Smooth muscle cell of the brain vasculature (primary cell): ENCODE measurements around the gene YTHDF1.
"Not testable (repeated sequence)": the region's sequence is repeated elsewhere in the genome, so short reads cannot be mapped to it uniquely, and the experiment has no call there.

Experiments
- DNase-seq: peaks from one replicate; pipeline ENCODE4 v3.0.0-alpha.2; 2012; ENCODE audit warnings: low read depth, low spot score

Gene YTHDF1

DNA sequence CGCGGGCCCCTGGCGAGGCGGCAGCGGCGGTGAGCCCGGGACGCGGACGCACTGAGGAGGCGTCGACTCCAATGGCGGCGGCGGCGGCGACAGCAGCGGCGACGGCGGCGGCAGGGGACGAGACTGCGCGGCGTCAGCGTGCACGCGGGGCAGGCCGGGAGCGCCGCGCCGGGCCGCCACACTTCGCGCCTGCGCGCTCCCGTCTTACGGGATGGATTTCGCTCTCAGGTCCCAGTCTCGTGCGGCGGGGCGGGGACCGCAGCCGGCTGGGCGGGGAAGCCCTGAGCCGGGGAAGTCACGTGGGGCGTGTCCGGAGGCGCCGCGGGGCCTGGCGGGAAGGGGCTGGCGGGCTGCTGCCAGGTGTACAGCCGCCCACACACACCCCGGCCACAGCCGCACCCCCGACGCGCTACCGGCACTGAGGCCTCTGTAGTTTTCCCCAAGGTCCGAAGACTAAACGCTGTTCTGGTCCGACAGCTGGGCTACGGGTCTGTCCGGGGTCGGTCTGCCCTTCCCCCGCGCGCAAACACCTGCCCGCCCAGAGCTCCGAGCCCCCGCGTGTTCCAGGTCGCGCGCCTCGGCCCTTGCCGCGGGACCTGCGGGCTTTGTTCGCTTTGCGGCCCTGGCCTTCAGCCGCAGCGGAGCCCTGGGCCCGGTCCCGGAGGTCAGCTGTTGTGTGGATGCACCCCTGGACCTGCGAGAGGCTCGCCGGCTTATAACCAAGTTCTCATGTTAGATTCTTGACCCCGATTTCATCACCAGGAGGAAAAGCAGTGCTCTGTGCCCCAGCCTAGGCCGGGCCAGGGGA, at the start of gene YTHDF1:
TSS of gene YTHDF1 (minus strand) at position 91 of the 808 bp plus-strand sequence. CDS start 239 bp downstream, outside the sequence.
- DNase-seq: peak; percentile 73

DNA sequence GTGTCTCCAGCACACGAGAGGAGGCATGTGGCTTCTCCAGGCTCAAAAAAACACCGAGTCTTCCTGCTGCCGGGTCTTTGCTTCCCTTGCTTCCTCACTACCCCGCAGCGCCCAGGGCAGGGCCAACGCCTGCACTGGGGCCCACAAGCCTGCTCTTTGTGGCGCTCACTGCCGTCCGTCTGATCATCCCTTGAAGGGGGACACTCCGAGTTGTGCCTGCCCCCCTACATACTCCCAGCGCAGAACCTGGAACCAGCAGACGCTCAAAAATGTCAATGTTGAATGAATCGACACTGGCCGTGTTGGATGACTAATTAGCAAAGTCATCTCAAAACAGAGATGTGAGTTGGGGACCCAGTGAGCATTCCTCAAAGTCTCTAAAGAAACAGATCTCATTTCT, 48.6 kb upstream of the YTHDF1 start:
- no peak for DNase-seq

DNA sequence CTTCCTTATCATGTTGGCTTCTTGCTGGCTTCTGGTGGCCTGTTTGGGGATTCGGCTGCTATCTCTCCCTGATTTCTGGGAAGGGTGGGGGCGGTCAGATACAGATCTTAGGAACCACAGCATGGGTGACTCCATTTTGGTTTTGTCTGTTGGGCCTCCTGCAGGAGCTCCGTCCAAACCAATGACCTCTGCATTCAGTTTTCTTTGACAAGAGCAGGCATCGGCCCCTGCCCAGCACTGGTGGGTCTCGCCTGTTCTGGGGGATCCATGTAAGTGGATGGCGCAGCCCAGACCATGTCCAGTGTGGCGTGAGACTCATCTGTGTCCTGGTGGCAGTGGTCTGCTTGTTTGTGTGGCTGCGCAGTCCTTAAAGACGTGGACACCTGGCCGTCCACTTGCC, 48.1 kb upstream of the YTHDF1 start:
- DNase-seq: no peak

DNA sequence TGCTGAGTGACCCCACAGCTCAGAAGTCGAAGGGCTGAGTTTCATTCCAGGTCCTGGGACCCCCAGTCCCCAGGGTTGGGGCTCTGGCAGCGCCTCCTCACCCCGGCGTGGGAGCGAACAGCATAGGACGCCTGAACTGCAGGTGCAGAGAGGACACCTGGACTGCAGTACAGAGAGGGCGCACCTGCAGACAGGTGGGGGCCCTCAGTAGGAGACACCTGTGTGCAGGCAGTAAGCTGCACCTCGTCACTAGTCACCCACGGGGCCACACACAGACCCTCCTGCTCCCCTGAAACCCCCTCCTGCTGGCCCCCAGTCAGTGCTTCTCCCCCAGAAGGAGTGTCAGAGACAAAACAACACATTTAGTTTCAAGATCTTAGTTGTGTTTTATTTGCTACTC, 46.9 kb upstream of the YTHDF1 start:
- no peak for DNase-seq

DNA sequence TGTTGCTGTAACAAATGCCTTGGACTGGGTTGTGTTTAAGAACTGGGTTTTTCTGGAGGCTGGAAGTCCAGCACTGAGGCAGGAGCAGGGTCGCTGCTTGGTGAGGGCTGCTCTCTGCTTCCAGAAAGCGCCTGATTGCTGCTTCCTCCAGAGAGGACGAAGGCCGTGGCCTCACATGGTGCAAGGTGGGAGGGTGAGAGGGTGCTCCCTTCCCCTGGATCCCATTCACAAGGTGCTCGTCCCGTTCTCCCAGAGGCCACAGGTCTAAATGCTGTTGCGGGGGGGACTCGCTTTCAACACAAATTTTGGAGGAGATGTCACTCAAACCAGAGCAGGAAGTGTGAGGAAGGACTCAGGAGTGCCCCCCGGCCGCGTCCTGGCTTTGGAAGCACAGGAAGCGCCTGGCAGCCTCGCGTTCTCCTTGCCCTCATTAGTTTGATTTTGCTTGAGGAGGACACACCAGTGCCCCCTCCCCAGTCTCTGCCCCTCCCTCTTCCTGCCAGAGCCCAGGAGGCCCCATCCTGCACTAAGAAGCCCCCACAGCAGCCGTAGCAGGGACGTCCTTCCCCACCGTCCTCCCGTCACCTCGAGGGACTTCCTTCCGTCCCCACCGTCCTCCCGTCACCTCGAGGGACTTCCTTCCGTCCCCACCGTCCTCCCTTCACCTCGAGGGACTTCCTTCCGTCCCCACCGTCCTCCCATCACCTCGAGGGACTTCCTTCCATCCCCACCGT, 46.0 kb upstream of the YTHDF1 start:
- DNase-seq: no peak

DNA sequence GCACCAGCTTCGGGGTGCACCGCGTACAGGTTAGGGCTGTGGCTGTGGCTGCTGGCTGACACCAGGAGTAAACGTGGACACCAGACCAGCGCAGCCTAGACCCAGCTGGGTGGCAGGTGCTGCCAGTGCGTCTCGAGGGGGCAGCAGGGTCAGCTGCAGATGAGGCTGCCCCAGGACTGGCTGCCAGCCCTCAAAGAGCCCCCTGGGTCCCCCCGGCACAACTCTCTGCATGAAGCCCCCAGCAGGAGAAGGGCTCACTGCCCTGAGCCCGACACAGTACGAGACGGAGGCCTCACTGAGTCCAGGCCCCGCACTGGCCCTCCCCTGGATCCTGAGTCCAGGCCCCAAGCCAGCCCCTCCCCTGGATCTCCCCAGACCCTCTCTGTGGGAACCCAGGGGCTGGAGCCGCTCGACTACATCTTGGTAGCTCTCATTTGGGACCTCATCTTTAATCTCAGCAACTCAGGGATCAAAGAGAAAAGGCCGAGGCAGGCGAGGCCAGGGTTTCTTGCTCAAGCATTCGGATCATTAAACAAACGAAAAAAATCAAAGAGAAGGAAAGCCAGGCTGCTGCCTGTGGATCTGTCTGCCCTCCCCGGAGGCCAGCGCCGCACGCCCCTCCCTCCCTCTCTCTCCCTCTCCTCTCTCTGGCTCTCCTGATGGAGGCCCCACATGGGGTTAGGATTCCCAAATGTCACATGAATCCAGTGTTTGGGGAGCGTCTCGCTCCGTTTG, 45.3 kb upstream of the YTHDF1 start:
- no peak for DNase-seq

DNA sequence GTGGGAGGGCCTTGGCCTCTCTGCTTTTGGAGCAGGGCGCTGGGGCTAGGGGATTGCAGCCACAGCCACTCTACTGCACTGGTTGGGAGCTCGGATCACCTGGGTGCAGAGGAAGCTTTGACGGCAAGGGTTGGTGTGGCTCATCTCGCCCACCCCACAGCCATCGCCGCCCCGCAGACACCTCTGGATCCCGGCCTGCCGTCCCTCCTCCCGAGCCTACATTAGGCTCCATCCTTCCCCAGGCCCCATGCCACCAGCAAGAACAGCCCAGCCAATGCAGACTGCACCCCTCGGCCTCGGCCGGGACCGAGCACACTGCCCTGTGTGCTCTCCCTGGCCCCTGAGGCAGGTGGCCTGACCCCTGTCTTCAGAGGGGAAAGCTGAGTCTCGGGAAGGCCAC, 44.6 kb upstream of the YTHDF1 start:
- DNase-seq: no peak

DNA sequence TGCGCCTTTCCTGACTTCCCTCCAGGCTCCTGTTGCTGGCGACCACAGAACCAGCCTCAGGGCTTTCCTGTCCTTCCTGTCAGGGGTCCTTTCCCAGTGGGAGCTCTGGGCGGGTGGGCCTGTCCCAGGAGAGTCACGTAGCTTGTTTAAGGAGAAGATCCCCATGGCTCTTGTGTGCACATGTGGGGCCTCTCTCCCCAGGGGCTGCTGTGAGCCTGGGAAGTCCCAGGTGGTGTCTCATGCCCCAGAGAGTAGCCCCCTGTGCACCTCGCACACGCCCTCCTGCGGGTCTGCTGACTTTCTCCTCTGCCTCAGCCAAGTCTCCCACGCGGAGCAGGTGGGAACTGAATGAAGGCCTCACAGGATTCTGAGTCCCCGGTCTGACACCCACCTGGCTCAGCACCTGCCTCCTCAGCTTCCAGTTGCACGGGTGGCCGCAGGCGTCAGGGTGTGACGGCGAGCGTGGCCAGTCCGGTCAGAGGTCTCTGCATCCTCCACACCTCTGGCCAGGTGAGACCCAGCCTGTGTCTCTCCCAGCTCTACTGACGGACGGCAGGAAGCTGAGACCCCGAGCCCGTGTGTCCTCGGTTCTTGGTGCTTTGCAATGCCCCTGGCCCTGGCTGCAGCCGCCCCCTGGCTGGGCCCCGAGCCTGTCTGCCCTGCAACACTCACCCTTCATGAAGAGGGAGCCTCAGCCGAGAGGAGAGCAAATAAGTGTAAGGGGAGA, 44.0 kb upstream of the YTHDF1 start:
- no peak for DNase-seq

DNA sequence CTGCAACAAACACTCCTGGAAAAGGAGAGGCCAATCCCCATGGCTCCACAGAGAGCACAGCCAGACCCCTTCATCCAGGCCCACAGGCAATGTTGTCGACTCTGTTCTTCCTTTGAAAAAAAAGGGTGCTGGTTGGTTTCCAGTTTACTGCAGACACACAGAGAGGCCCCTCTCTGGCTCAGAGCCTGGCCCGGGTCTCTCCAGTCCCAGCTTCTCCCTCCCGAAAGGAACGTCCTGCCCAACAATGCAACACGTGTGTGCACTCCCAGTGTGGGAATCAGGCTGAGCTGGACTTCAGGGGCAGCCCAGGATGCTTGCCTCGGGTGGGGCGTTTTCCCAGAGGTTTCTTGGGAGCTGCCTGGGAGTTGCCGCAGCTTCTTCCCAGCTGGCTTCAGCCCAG, 42.9 kb upstream of the YTHDF1 start:
- no peak for DNase-seq

DNA sequence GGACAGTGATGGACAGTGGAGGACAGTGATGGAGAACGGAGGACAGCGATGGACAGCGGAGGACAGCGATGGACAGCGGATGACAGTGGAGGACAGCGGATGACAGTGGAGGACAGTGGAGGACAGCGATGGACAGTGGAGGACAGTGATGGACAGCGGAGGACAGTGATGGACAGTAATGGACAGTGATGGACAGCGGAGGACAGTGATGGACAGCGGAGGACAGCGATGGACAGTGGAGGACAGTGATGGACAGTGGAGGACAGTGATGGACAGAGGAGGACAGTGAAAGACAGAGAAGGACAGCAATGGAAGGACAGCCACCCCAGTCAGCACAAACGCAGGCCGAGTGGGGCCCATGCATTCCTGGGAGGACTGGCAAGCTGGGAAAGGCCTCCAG, 41.7 kb upstream of the YTHDF1 start:
- no peak for DNase-seq

DNA sequence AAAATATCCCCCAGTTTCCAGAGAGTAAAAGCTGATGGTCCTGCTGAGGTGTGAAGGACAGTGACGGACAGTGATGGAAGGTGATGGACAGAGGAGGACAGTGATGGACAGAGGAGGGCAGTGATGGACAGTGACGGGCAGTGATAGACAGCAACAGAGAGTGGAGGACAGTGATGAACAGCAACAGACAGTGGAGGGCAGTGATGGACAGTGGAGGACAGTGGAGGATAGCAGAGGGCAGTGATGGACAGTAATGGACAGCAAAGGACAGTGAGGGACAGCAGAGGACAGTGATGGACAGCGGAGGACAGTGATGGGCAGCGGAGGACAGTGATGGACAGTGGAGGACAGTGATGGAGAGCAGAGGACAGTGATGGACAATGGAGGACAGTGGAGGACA, 41.0 kb upstream of the YTHDF1 start:
- no peak for DNase-seq

DNA sequence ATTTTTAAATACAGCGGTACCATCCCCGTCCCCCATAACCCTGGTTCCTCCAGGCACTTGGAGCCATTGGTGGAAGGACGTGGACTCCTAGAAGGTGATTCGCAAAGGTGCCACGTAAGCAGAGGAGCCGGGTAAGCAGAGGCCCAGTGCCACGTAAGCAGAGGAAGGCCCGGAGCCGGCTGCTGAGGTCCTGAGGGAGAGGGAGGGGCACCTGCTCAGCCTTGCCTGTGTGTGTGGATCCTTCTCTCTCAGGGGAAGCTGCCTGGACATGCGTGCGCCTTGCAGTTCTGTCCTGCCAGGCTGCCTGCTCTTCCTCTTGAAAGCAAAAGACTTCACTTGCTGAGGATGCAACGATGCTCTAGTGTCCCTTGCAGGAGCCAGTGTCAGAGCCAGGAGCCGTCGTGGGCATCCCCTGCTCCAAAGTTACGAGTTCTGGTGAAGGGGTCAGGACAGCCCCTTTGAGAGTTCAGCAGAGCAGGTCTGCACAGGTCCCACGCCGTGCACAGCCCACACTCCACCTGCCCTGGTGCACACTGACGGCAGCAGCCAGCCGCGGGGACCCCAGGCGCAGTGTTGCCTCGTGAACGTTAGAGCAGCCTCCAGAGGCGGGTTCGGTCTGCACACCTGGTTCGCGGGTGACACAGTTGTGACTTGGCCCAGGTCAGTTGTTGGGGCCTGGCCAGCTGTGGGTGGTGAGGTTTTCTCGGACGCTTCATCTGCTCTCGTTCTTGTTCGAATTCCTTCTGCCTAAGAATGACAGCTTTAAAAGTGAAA, 40.2 kb upstream of the YTHDF1 start:
- no peak for DNase-seq

DNA sequence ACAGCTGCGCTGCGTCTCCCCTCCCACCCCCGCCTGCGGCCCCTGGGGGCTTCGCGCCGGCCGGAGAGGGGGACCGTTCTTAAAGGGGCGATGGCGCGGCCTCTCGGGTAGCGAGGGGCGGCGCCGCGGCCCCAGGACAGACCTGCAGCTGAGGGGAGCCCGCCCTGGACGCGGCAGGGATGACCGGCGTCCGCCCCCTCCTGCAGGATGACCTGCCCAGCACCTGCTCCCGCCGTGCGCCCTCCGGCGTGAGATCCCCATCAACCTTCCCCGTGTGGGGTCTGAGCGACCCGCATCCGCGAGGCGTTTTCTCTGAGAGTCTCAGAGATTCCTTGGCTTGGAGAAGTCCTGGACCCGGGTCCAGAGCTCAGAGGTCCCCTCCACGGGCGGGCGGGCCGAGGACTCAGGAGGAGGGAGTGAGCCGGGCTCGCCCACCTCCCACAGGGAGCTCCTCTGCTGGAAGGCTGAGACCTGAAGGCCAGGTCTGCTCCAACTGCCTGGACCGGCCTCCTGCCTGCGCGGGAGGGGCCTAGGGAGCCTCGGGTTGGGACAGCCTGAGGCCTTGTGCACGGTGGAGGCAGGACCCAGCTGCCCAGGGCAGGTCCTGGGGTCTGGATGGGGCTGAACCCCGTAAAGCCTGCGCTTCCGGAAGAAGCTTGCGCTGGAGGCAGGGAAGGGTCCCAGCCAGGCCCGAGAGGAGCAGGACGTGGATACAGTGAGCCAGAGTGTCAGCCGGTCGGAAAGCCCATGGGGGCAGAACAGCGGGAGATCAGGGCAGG, 38.9 kb upstream of the YTHDF1 start:
- DNase-seq: no peak

DNA sequence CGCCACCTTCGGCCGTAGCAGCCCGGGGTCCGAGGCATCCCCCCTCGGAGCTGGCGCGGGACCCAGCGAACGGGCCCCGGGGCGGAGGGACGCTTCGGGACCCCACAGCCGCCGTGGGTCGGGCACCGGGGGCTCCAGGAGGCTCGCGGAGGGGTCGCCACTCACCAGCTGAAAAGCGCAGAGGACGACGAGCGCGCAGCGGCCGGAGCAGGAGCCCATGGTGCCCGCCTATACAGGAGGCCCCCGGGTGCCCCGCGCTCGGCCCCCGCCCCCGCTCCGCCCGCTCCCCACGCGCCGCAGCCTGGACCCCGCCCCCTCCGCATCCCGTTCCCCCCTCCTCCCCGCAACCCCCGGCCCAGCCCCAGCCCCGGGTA, 38.3 kb upstream of the YTHDF1 start, which contains the start of gene NKAIN4:
TSS of gene NKAIN4 (minus strand) at position 232 of the 374 bp plus-strand sequence. CDS start at position 219, 13 bp downstream.
- DNase-seq: no peak

DNA sequence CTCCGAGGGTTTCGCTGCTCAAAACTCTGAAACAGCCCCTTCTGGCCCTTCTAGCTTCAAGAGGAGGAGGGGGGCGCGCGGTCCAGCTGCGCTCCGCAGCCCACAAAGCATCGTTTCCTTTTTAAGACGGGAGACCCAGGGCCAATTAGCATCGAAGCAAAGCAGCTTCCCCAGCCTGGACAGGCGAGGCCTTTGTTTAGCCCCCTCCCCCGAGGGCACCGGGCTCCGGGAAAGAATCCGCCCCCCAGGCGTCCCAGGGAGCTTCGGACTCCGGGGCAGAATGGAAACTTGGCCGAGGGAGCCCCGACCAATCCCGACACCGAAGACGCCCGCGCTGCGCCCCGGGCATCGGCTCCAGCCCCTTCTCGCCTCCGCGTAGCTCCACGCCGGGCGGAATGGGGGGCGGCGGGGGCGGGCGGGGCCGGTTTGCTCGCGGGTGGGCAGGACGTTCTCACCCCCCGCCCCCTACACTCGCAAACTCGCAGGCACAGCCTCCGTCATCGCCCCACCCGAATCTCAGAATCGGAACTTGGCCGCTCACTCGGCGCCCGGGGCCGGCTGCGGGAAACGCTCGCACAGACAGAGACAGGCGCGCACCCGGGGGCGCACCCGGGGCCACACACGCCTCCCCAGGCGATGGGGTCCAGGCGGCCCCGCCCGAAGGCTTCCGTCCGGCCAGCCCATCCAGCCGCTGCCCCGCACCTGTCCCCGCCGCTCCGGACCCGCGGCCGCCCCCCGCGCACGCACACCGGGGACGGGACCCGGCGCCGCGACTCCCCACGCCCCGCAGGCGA, 37.7 kb upstream of the YTHDF1 start:
- no peak for DNase-seq

DNA sequence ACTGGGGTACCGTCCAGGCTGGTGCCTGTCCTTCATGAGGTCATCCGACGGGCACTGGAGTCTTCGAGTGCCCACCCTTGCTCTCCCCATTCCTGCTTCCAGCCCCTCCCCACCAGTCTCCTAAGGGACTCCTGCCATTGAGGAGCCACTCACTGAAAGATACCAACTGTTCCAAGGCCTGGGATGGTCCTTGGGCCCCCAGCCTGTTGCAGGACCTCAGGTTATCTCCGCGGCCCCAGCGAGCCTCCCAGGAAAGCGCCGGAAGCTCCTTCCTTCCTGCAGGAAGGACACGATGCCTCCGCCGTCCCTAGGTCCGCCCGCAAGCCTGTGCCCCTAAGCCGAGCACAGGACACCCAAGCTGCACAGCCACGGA, 37.1 kb upstream of the YTHDF1 start:
- no peak for DNase-seq

DNA sequence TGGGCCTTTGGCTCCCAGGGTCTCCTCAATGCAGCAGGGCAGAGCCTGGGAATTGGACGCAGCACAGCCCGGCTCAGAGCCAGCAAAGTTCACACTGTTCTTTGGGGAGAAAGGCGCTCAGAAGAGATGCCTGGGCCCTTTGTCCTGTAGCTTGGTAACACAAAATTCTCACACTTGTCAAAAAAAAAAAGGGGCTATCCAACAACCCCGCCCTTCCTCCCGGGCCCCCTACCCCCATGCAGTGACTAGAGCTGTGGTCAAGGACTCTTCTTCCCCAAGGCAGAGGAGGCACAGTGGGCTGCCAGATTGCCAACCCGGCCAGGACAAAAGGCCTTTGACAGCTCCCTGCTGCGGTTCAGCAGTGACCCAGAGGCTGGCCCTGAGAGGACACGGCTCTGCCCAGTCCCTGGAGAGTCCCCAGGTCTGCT, 36.4 kb upstream of the YTHDF1 start:
- no peak for DNase-seq

DNA sequence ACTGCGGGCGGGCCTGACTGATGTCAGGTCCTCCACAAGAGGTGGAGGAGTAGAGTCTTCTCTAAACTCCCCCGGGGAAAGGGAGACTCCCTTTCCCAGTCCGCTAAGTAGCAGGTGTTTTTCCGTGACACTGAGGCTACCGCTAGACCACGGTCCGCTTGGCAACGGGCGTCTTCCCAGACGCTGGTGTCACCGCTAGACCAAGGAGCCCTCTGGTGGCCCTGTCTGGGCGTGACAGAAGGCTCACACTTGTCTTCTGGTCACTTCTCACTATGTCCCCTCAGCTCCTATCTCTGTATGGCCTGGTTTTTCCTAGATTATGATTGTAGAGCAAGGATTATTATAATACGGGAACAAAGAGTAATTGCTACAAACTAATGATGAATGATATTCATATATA, 35.4 kb upstream of the YTHDF1 start:
- not testable (repeated sequence) for DNase-seq

DNA sequence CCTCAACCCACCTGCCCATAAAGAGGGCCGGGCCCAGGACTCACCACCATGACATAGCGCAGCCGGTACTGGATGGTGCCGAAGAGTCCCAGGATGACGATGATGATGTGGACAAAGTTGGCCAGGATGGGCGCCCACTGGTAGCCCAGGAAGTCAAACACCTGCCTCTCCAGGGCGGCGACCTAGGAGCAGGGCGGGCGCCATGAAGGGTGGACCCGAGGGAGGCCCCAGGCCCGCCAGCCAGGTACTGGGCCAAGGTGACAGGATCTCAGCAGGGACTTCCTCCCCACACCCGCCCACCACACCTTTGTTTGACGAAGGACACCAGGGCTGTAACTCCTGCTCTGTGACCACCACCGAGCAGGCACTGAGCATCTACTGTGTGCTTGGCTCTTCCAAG, 34.0 kb upstream of the YTHDF1 start:
- DNase-seq: no peak
